GM21515 (cell line): Measurements from ENCODE around the gene SIAE.

Source experiments
- ATAC-seq: cut with Tn5 transposase; IDR thresholded peaks from one replicate; pipeline ENCODE4 v1.9.1; 2021; ENCODE audit not compliant: unreplicated experiment

SIAE gene

DNA sequence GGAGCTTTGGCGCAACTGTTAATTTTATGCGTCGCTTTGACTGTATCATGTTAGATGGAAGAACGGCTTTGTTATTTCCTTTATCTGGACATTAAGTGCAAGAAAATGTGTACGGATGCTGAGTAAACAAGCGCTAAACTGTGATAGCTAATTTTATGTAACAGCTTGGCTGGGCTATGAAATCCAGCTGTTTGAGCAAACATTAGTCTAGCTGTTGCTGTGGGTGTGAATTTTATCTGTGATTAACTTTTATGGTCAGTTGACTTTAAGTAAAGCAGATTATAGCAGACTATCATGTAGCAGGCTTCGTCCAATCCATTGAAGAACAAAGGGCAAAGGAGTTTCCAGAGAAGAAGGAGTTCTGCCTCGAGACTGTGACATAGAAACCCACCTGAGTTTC lies 89.8 kb downstream of the SIAE start:
- no peak for ATAC-seq
